Effector memory CD4-positive, alpha-beta T cell (primary cell): ENCODE measurements around the gene RCOR2.
A peak's percentile ranks its signal among the peaks of the same experiment; 100 is the strongest.
"Not testable (repeated sequence)": the region's sequence is repeated elsewhere in the genome, so short reads cannot be mapped to it uniquely, and the experiment has no call there.

Experiments
- DNase-seq, 3 donors: peaks; one replicate each; pipeline ENCODE4 v3.0.0-alpha.2; 2020
- H3K27ac ChIP-seq: 2 replicates; pipeline ENCODE4 v1.7.0; 2013; ENCODE audit warnings: mild to moderate bottlenecking, low read length, moderate library complexity; ENCODE audit not compliant: insufficient read depth, poor library complexity, severe bottlenecking
- H3K27me3 ChIP-seq: replicated peaks from 2 replicates; pipeline ENCODE4 v1.7.0; 2013; ENCODE audit warnings: mild to moderate bottlenecking, low read length; ENCODE audit not compliant: insufficient read depth, control insufficient read depth, poor library complexity, severe bottlenecking
- H3K36me3 ChIP-seq: 2 replicates; pipeline ENCODE4 v1.7.0; 2013; ENCODE audit warnings: mild to moderate bottlenecking, low read length, moderate library complexity; ENCODE audit not compliant: control insufficient read depth, insufficient read depth
- H3K4me1 ChIP-seq: 2 replicates; pipeline ENCODE4 v1.7.0; 2013; ENCODE audit warnings: low read length, mild to moderate bottlenecking; ENCODE audit not compliant: control insufficient read depth, insufficient read depth, poor library complexity, severe bottlenecking
- H3K4me3 ChIP-seq: 2 replicates; pipeline ENCODE4 v1.7.0; 2013; ENCODE audit warnings: low read length, low read depth, mild to moderate bottlenecking; ENCODE audit not compliant: insufficient read depth, poor library complexity, severe bottlenecking
- H3K9me3 ChIP-seq: 2 replicates; pipeline ENCODE4 v1.7.0; 2013; ENCODE audit warnings: mild to moderate bottlenecking, low read length, moderate library complexity; ENCODE audit not compliant: control insufficient read depth
- total RNA-seq, 3 donors: gene quantifications; one replicate each; lab custom pipeline; 2026; lab: John Stamatoyannopoulos, UW

The RCOR2 gene
- 0 to 0.19 (median 0.09) reads per million in 3 donors for total RNA-seq

- peak in 2 of 3 donors; percentile 36 to 38 for DNase-seq
- H3K9me3 ChIP-seq, result no peaks in the 10 kb centered on the region
- peaks cover 33% of the 10 kb centered on the region for H3K4me1 ChIP-seq
- H3K27me3 ChIP-seq, result no peaks in the 10 kb centered on the region
- H3K36me3 ChIP-seq, result no peaks in the 10 kb centered on the region
- peak within 1 kb of the TSS; percentile 67 for H3K4me3 ChIP-seq
- no peak within 1 kb of the TSS for H3K27ac ChIP-seq
These were observed at the start of gene RCOR2 for GRCh38 chr11:63916837-63917691. RCOR2 (minus strand) TSS chr11:63917164; CDS start chr11:63916456, 708 bp downstream.

DNA sequence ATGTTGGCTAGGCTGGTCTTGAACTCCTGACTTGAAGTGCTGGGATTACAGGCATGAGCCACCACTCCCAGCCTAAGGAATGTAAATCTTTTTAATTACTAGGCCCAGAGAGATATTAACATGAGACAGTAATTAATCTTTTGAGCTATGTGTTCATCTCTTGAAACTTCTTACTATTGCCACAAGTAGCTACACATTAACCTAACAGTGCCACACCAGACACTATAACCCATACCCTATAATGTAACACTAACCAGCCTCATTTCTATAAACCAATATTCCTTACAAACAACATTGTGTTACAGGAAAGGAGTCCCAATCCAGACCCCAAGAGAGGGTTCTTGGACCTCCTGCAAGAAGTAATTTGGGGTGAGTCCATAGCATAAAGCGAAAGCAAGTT lies 49.5 kb upstream of the RCOR2 start:
- no peaks in the 10 kb centered on the region for H3K9me3 ChIP-seq
- no peaks in the 10 kb centered on the region for H3K27me3 ChIP-seq
- H3K36me3 ChIP-seq, result no peaks in the 10 kb centered on the region
- H3K4me1 ChIP-seq, result peaks cover 4% of the 10 kb centered on the region
- no peak overlapping the region for H3K4me3 ChIP-seq
- no peak for DNase-seq
- no peak overlapping the region for H3K27ac ChIP-seq

DNA sequence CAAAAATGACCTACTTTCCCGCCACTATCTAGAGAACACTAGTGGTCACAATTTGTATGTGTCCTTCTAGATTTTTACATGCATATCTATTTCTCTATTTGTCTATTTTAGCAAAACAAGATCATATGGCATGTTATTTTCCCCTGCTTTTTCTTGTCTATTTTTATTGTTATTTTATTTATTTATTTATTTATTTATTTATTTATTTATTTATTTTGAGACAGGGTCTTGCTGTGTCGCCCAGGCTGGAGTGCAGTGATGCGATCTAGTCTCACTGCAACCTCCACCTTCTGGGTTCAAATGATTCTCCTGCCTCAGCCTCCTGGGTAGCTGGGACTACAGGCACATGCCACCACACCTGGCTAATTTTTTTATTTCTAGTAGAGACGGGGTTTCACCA lies 46.9 kb upstream of the RCOR2 start:
- not testable (repeated sequence) for H3K27me3 ChIP-seq, H3K4me1 ChIP-seq, H3K4me3 ChIP-seq, H3K9me3 ChIP-seq, H3K27ac ChIP-seq, H3K36me3 ChIP-seq, DNase-seq

- H3K9me3 ChIP-seq, result no peaks in the 10 kb centered on the region
- no peaks in the 10 kb centered on the region for H3K36me3 ChIP-seq
- no peak overlapping the region for H3K4me3 ChIP-seq
- no peak overlapping the region for H3K27ac ChIP-seq
- H3K27me3 ChIP-seq, result no peaks in the 10 kb centered on the region
- no peak for DNase-seq
- peaks cover 7% of the 10 kb centered on the region for H3K4me1 ChIP-seq
These were observed 44.8 kb upstream of the RCOR2 start for GRCh38 chr11:63961608-63962412.

GRCh38 chr11:63958008-63958407 lies 41.0 kb upstream of the RCOR2 start:
- Histone ChIP-seq H3K9me3 (no peaks in the 10 kb centered on the region), H3K36me3 (peaks cover 14% of the 10 kb centered on the region), H3K4me1 (peaks cover 7% of the 10 kb centered on the region), H3K4me3 (no peak overlapping the region), H3K27me3 (no peaks in the 10 kb centered on the region), H3K27ac (no peak overlapping the region)
- no peak for DNase-seq

DNA sequence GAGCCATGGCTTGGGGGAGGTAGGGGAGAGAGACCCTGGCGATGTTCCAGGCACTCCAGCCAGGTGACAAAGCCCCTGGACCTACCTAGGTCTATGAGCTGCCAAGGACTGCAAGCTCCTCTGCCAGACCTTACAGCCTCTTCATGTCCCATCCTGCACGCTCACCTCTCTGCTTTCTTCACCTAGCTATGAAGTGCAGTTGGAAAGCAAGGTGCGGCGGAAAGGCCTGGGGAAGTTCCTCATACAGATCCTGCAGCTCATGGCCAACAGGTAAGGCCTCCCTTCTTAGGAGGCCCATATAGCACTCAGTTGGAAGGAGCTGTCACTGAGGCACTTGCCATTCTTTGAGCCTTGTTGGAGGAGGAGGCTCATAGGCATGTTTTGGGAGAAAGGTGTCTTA lies 35.6 kb upstream of the RCOR2 start:
- no peak for DNase-seq
- Histone ChIP-seq H3K27ac (no peak overlapping the region), H3K27me3 (no peaks in the 10 kb centered on the region), H3K4me3 (no peak overlapping the region), H3K9me3 (no peaks in the 10 kb centered on the region), H3K36me3 (peaks cover 16% of the 10 kb centered on the region), H3K4me1 (peaks cover 8% of the 10 kb centered on the region)

GRCh38 chr11:63951779-63952536 lies 35.0 kb upstream of the RCOR2 start:
- no peaks in the 10 kb centered on the region for H3K27me3 ChIP-seq
- peaks cover 8% of the 10 kb centered on the region for H3K4me1 ChIP-seq
- no peaks in the 10 kb centered on the region for H3K9me3 ChIP-seq
- no peak overlapping the region for H3K27ac ChIP-seq
- no peak for DNase-seq
- no peak overlapping the region for H3K4me3 ChIP-seq
- peaks cover 16% of the 10 kb centered on the region for H3K36me3 ChIP-seq

- Histone ChIP-seq H3K4me3 (no peak overlapping the region), H3K9me3 (no peaks in the 10 kb centered on the region), H3K4me1 (no peaks in the 10 kb centered on the region), H3K27ac (no peak overlapping the region), H3K36me3 (peaks cover 9% of the 10 kb centered on the region), H3K27me3 (no peaks in the 10 kb centered on the region)
- peak in 2 of 3 donors; percentile 9 to 28 for DNase-seq
These were observed 28.7 kb upstream of the RCOR2 start for GRCh38 chr11:63945477-63946163.

DNA sequence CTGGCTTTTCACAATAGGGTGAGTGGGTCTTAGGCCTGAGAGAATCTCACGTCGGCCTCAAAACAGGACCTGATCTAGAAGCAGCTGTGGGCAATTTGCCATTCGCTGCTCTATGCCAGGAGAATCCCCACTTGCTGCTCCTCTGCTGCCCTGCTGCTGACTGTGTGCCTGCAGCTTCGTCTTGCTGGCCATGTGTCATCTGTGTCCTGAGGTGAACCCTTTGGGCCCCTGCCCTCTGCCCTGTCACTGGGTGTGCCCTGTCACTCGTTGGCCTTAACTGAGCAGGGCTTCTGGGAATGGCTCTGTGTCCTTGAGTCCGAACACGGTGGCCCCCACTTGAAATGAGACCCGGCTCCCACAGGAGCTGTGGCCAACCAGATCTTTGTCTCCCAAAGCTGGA lies 28.0 kb upstream of the RCOR2 start:
- no peak overlapping the region for H3K4me3 ChIP-seq
- H3K9me3 ChIP-seq, result no peaks in the 10 kb centered on the region
- no peak overlapping the region for H3K27ac ChIP-seq
- DNase-seq, result no peak
- no peaks in the 10 kb centered on the region for H3K27me3 ChIP-seq
- H3K4me1 ChIP-seq, result no peaks in the 10 kb centered on the region
- H3K36me3 ChIP-seq, result peaks cover 9% of the 10 kb centered on the region
